Subcutaneous adipose tissue (tissue), 4 donors: Measurements from ENCODE around the gene RCOR2. TPM values are rescaled to one million over a fixed set of nuclear protein-coding genes. Genes with fewer than 3 reads are reported as not detected.

Experiments used
- total RNA-seq, 4 donors: library from RNA; depleted of rRNA; stranded (reverse); fragments of >200 nt; gene quantifications; one replicate each; pipeline ENCODE4 v1.1.0, GENCODE V29; 2016
- TF ChIP-seq, protein P1 (sequence below): fragments of 450-650 bp; IDR thresholded peaks from one replicate; pipeline ENCODE4 v1.5.1; 2016; ENCODE audit warnings: low read depth, mild to moderate bottlenecking, control low read depth, antibody characterized with exemption, moderate library complexity

Gene RCOR2
- total RNA-seq, 4 donors from 2014 or later = 0.88 TPM; not detected in 3

DNA sequence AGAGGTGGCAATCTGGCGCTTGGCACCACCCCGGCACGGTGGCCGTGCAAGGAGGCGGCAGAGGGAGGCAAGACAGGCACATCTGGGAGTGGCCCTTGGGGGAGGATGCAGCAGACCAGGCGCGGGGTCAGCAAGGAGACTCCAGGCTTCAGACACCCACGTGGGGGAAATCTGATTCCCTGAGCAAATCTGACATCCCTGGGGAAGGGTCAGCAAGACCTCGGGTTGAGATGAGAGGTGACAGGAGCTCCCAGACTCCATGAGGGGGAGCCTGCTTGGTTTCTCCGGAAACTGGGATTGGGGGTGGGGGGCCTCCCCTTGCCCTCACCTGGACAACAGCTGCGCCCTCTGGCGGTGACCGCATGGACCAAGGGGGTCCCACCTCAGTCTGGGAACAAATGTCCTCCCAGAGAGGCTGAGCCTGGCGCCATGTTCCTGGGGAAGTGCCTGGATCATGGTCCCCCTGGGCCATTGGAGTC, 4.0 kb upstream of the RCOR2 start:
- TF ChIP-seq, protein P1, sequence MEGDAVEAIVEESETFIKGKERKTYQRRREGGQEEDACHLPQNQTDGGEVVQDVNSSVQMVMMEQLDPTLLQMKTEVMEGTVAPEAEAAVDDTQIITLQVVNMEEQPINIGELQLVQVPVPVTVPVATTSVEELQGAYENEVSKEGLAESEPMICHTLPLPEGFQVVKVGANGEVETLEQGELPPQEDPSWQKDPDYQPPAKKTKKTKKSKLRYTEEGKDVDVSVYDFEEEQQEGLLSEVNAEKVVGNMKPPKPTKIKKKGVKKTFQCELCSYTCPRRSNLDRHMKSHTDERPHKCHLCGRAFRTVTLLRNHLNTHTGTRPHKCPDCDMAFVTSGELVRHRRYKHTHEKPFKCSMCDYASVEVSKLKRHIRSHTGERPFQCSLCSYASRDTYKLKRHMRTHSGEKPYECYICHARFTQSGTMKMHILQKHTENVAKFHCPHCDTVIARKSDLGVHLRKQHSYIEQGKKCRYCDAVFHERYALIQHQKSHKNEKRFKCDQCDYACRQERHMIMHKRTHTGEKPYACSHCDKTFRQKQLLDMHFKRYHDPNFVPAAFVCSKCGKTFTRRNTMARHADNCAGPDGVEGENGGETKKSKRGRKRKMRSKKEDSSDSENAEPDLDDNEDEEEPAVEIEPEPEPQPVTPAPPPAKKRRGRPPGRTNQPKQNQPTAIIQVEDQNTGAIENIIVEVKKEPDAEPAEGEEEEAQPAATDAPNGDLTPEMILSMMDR = no peak

DNA sequence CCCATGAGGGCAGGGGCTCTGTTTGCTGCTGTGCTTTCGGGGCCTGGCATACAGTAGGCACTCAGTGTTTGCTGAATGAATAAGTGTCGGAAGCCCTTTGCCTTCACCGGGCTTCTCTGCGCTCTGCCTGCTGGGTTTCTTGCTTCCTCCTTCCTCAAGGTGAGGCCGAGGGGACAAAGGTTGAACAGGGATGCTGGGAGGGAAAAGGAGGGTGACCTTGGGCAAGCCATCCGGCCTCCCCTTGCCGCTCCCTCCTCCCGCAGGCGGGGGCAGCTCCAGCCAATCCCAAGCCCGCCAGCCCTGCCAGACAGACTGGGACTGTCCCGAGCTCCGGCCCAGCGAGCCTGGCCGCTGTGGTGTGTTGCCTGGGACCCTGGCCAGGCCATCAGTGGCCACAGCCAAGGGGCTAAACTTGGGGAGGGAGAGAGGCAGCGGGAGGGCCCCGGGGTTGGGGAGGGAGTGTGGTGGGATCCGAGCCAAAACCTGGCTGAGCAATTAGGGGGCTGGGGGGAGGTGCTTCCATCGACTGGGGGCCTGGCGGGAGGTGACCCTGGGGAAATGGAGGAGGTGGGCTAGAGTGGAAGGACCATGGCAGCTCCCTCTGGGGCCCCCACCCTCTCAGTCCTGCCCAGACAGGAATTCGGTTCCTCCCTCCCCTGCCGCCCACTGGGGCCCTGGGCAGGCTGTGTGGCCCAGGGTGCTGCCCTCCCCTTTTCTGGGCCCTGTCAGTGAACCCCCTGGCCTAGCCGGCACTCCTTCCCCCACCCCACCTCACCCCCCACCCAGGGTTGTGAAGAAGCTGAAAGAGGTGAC, 3.4 kb upstream of the RCOR2 start:
- TF ChIP-seq, protein P1 = no peak

DNA sequence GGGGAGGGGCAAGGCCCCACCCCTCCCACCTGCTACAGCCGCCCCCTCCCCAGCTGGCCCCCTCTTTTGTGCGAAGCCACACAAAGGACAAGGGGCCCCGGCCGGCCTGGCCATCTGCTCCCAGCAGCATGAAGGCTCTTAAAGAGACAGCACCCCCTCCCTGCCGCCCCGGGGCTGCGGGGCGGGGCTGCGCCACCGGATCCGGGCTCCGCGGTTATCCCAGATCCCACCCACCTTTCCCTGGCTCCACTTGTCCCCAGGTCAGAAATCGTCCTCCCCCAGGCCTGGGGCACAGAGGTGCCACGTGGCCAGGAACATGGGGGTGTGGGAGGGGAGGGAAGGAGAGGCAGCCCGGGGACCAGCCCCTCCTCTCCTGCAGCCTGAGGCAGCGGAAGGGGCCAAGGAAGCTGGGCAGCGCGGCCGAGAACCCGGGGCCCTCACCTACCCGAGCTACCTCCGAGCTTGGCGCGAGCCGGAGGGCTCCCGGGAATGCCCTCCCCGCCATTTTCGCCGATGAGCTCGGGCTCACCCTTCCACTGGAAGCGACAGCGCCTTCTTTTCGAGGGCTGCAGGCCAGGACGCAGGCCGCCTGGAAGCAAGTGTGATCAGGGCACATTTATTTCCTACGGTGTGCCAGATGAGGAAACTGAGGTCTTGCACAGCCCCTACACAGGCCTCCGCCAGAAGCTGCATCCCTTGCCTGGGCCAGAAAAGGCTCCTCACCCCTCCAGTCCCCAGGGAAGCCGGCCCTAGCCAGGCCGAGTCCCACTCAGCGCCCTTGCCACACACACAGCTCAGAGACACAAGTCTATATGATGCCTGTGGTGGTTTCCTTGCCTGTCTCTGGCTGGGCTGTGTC, 2.5 kb upstream of the RCOR2 start:
- TF ChIP-seq, protein P1 = no peak

DNA sequence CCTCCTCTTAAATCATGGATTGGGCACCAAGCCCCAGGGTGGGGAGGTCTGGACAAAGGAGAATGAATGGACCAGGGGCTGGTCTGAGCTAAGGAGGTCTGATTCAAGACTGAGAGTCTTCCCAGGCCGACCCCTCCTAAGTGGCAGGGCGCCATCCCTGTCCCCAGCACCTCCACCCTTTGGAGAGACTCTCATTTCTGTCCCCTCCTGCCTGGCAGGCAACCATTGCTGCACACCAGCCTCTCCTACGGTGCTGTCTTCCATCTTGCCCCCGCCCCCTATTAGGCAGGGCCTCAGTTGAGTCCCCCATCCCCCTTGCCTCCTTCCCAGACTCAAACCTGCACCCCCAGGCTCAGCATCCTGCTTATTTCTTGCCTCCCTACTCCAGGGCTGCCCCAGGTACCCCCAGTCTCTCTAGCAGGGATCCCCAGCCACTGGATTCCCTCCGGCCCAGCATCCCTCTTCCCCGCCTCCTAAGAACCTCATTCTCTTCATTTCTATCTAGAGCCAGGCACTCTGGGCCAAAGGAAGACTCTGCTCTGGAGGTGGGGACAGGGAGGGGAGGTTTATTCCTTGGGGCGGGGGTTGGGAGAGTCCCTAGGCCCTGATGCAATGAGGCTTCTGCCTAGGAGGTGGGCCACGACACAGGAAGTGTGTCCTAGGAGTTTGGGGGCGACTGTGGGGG, 1.7 kb upstream of the RCOR2 start:
- TF ChIP-seq, protein P1 = no peak

DNA sequence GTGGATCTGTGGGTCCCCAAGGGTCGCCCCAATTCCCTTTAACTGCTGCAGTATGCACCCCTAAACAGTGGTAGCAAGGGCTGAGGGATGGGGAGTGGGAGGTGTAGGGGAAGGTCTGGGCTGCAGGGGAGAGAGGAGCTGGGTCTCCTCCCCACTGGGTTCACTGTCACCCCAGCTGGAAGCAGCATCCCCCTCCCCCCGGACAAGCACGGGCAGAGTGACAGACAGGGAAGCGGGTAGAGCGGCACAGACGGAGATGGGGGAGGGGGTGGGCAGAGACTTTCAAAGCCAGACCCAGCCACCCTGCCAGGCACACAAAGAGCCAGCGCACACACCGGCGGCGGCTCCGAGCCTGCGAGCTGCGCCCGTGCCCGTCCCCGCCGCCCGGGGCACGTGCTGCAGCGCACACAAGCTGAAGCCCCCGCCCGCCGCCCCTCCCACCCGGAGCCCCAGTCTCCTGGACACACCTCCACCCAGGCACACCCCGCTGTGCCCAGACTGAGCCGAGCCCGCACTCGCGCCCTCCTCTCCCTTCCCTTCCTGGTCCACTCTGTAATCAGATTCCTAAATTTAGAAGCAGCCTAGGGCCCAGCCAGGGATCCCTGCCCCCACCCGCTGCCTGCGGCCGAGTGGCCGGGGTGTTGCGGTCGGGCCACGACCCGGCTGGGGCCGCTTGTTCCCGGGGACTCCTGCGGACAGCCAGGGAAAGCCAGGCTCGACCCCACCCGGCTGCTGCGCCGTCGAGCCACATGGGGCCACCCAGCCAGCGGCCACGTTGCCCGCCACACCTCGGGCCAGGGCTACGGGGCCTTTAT, 935 bp upstream of the RCOR2 start:
- TF ChIP-seq, protein P1 = no peak

DNA sequence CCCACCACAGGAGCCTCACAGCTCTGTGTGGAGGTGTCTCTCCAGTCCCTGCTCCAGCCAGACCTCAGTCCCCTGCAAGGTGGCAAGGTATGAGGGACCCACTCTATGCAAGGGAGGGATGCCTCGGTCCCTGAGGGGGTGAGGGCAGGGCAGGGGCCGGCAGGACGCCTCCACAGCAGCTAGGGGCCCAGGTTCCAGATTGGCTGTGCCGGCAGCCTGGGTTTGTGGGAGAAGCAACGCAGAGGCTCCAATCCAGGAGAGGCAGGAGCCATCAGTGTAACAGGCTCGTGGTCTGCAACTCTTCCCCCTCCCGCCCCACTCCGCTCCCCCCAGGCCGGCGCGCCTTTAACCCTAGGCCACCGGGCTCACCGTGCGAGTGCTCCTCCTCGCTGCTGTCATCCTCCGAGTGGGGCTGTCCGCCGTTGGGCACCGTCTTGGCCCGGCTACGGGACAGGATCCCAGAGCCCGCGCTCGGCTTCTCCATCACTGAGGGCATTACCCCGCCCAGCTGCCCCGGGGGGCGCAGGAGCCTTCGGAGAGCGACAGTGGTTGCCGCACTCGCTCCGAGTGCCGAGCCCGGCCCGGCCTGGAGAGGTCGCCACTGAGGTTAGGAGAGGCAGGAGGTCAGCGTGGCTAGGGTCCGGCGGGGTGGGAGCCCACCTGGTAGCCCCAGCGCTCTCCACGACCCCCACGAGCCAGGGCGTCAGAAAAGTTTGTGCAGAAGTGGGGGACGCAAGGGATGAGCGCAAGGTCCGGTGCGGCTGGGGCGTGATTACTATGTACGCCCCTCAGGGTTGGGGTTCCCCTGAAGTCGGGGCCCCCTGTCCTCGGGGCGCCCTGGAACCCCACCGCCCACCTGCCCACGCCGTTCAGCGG, 765 bp downstream of the RCOR2 start:
- TF ChIP-seq, protein P1 = no peak
